ENCODE data around the gene TLL1. TPM values are rescaled to one million over a fixed set of nuclear protein-coding genes. Genes with fewer than 3 reads are reported as not detected.

Gene TLL1
- total RNA-seq, 2 experiments from 2014 or later = 0.44 to 3.9 TPM

DNA sequence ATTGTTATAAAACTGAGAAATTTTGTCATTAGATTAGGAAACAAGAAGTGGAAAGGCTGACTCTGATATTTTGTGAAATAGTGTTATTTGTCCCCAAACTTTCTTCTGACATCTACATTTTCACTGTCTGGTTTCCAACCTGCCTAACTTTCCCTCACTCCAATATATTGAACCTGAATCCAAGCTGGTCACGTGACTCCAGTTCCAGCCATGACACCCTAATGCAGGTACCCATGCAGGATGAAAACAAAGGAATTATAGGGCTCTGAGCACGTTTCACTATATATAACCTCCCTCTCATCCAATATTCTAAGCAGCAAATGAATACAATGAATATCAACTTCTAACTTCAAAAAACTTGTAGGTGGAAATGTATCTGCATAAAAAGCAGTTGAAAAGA is 231.6 kb downstream of the TLL1 start:
- H3K79me2 ChIP-seq (ENCODE audit: insufficient read depth, low read depth, low read length) = no peaks in the 10 kb centered on the region
- H3K4me3 ChIP-seq (ENCODE audit: low read depth, low read length, poor library complexity, severe bottlenecking) = no peak overlapping the region
- POLR2A ChIA-PET = interaction anchor here (0.5 to 1.4 kb wide), 2 partner anchors 18 to 141 kb away, joined by 3 to 4 read pairs; no protein-coding TSS in a partner anchor
- no peak overlapping the region for H2AFZ ChIP-seq (ENCODE audit: low read length)
- TF ChIP-seq, protein P1, sequence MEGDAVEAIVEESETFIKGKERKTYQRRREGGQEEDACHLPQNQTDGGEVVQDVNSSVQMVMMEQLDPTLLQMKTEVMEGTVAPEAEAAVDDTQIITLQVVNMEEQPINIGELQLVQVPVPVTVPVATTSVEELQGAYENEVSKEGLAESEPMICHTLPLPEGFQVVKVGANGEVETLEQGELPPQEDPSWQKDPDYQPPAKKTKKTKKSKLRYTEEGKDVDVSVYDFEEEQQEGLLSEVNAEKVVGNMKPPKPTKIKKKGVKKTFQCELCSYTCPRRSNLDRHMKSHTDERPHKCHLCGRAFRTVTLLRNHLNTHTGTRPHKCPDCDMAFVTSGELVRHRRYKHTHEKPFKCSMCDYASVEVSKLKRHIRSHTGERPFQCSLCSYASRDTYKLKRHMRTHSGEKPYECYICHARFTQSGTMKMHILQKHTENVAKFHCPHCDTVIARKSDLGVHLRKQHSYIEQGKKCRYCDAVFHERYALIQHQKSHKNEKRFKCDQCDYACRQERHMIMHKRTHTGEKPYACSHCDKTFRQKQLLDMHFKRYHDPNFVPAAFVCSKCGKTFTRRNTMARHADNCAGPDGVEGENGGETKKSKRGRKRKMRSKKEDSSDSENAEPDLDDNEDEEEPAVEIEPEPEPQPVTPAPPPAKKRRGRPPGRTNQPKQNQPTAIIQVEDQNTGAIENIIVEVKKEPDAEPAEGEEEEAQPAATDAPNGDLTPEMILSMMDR (conservative IDR thresholded peaks at IDR 0.05; ENCODE audit: low read length) = no peak
- no peak for TF ChIP-seq EZH2phosphoT487 (IDR thresholded peaks at IDR 0.05; ENCODE audit: borderline replicate concordance, low read depth, low read length)
- H4K20me1 ChIP-seq (ENCODE audit: insufficient read depth, low read length) = no peaks in the 10 kb centered on the region
- H3K36me3 ChIP-seq (ENCODE audit: insufficient read depth, low read length) = no peaks in the 10 kb centered on the region
- intact Hi-C loops (cut with micrococcal nuclease; ENCODE audit: unreplicated experiment) = no loop called here
- no peak overlapping the region for H3K27ac ChIP-seq (ENCODE audit: low read depth, low read length, poor library complexity, severe bottlenecking)
- H3K4me1 ChIP-seq (ENCODE audit: insufficient read depth, low read length, poor library complexity, severe bottlenecking) = no peaks in the 10 kb centered on the region
- BruUV-seq (replicated peaks) = no TSS peak
- H3K9me3 ChIP-seq (ENCODE audit: low read length) = no peaks in the 10 kb centered on the region
- DNase-seq (ENCODE audit: low spot score) = no peak
- H3K4me2 ChIP-seq (ENCODE audit: low read length) = no peak overlapping the region
- H3K9me2 ChIP-seq (ENCODE audit: insufficient read depth, low read length) = no peaks in the 10 kb centered on the region
- CTCF ChIA-PET (ENCODE audit: unreplicated experiment) = no interaction called here

DNA sequence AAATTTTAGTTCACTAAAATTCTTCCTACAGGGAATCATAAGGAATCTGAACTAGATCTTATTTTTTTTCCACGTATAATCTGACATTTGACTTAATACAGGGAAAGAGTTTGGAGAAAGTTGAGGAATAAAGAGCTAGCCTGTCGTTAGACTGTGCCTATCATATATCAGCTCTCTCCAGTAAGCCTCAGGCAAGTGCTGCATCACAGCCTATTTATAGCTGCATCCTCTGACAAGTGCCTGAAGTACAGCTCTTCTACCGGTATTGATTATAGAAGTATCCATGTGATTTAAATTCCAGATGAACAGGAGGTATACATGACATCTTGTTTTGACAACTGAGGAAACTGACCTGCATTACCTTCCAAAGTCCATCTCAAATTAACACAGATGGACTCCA is 248.9 kb downstream of the TLL1 start:
- Histone ChIP-seq H3K4me3 (ENCODE audit: low read depth, low read length, poor library complexity, severe bottlenecking) (no peak overlapping the region), H3K27ac (ENCODE audit: low read depth, low read length, poor library complexity, severe bottlenecking) (no peak overlapping the region), H3K9me2 (ENCODE audit: insufficient read depth, low read length) (no peaks in the 10 kb centered on the region), H3K4me1 (ENCODE audit: insufficient read depth, low read length, poor library complexity, severe bottlenecking) (no peaks in the 10 kb centered on the region), H4K20me1 (ENCODE audit: insufficient read depth, low read length) (no peaks in the 10 kb centered on the region), H3K4me2 (ENCODE audit: low read length) (no peak overlapping the region), H3K9me3 (ENCODE audit: low read length) (no peaks in the 10 kb centered on the region), H3K79me2 (ENCODE audit: insufficient read depth, low read depth, low read length) (no peaks in the 10 kb centered on the region), H3K36me3 (ENCODE audit: insufficient read depth, low read length) (no peaks in the 10 kb centered on the region), H2AFZ (ENCODE audit: low read length) (no peak overlapping the region)
- no peak for DNase-seq (ENCODE audit: low spot score)
- BruUV-seq (replicated peaks) = no TSS peak
- intact Hi-C loops (cut with micrococcal nuclease; ENCODE audit: unreplicated experiment) = no loop called here
- no peak for TF ChIP-seq EZH2phosphoT487 (IDR thresholded peaks at IDR 0.05; ENCODE audit: borderline replicate concordance, low read depth, low read length)
- TF ChIP-seq, protein P1 (conservative IDR thresholded peaks at IDR 0.05; ENCODE audit: low read length) = no peak
- POLR2A ChIA-PET = interaction anchor here (0.6 kb wide), 2 partner anchors 15 to 558 kb away, joined by 3 read pairs; no protein-coding TSS in a partner anchor
- CTCF ChIA-PET (ENCODE audit: unreplicated experiment) = no interaction called here

DNA sequence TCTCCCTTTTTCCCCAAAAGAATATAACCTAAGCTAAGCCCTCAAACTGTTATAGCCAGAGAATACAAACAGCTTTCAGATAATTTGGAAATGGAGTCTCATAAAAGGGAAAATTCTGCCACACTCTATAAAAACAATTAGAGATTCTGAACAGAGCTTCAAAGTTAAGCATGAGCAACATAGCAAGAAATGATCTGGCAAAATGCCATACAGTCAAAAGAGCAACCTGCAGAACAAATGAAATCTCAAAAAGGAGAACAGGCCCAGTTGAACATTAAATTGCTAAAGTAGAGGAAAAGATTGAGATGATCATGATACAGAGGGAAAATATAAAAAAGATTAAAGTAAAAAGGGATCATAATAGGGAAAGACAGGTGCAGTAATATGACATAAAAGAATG is 250.5 kb downstream of the TLL1 start:
- DNase-seq (ENCODE audit: low spot score) = no peak
- Histone ChIP-seq H3K9me3 (ENCODE audit: low read length) (no peaks in the 10 kb centered on the region), H3K9me2 (ENCODE audit: insufficient read depth, low read length) (no peaks in the 10 kb centered on the region), H3K27ac (ENCODE audit: low read depth, low read length, poor library complexity, severe bottlenecking) (no peak overlapping the region), H3K4me2 (ENCODE audit: low read length) (no peak overlapping the region), H3K36me3 (ENCODE audit: insufficient read depth, low read length) (no peaks in the 10 kb centered on the region), H3K4me3 (ENCODE audit: low read depth, low read length, poor library complexity, severe bottlenecking) (no peak overlapping the region), H2AFZ (ENCODE audit: low read length) (no peak overlapping the region), H3K79me2 (ENCODE audit: insufficient read depth, low read depth, low read length) (no peaks in the 10 kb centered on the region), H3K4me1 (ENCODE audit: insufficient read depth, low read length, poor library complexity, severe bottlenecking) (no peaks in the 10 kb centered on the region), H4K20me1 (ENCODE audit: insufficient read depth, low read length) (no peaks in the 10 kb centered on the region)
- intact Hi-C loops (cut with micrococcal nuclease; ENCODE audit: unreplicated experiment) = no loop called here
- TF ChIP-seq, protein P1 (conservative IDR thresholded peaks at IDR 0.05; ENCODE audit: low read length) = no peak
- no peak for TF ChIP-seq EZH2phosphoT487 (IDR thresholded peaks at IDR 0.05; ENCODE audit: borderline replicate concordance, low read depth, low read length)
- CTCF ChIA-PET (ENCODE audit: unreplicated experiment) = no interaction called here
- no TSS peak for BruUV-seq (replicated peaks)
- POLR2A ChIA-PET = interaction anchor here (0.5 to 1.3 kb wide), 3 partner anchors 9 to 1263 kb away, joined by 3 to 4 read pairs (median 3); no protein-coding TSS in a partner anchor
